SU-DHL-6 (cell line): Measurements from ENCODE around the gene ZNF480.
"Not testable (repeated sequence)": the region's sequence is repeated elsewhere in the genome, so short reads cannot be mapped to it uniquely, and the experiment has no call there.

Experiments
- EZH2phosphoT487 ChIP-seq: fragments of 200-600 bp; sonication (generic), shearing (Covaris generic); conservative IDR thresholded peaks from 2 replicates; pipeline ENCODE4 v1.6.1; 2018; ENCODE audit warnings: mild to moderate bottlenecking, antibody characterized with exemption, low read length, moderate library complexity, mixed read lengths
- TF ChIP-seq, protein P1 (sequence below): fragments of 200-600 bp; sonication (generic); IDR thresholded peaks from one replicate; pipeline ENCODE4 v1.5.1; 2017; ENCODE audit warnings: antibody characterized with exemption, mild to moderate bottlenecking, low read length, moderate library complexity; ENCODE audit not compliant: insufficient read depth, poor library complexity, severe bottlenecking

DNA sequence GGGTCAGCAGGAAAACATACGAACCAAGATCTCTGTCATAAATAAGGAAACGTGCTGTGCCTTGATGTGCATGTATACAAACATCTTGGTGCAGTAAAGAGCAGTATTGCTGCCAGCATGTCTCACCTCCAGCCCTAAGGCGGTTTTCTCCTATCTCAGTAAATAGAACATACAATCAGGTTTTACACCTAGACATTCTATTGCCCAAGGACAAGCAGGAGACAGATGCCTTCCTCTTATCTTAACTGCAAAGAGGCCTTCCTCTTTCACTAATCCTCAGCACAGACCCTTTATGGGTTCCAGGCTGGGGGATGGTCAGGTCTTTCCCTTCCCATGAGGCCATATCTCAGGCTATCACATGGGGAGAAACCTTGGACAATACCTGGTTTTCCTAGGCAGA lies 42.1 kb downstream of the ZNF480 start:
- TF ChIP-seq, protein P1, sequence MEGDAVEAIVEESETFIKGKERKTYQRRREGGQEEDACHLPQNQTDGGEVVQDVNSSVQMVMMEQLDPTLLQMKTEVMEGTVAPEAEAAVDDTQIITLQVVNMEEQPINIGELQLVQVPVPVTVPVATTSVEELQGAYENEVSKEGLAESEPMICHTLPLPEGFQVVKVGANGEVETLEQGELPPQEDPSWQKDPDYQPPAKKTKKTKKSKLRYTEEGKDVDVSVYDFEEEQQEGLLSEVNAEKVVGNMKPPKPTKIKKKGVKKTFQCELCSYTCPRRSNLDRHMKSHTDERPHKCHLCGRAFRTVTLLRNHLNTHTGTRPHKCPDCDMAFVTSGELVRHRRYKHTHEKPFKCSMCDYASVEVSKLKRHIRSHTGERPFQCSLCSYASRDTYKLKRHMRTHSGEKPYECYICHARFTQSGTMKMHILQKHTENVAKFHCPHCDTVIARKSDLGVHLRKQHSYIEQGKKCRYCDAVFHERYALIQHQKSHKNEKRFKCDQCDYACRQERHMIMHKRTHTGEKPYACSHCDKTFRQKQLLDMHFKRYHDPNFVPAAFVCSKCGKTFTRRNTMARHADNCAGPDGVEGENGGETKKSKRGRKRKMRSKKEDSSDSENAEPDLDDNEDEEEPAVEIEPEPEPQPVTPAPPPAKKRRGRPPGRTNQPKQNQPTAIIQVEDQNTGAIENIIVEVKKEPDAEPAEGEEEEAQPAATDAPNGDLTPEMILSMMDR = not testable (repeated sequence)
- not testable (repeated sequence) for TF ChIP-seq EZH2phosphoT487
